A549 (cell line): ENCODE results near the gene CFAP99. TPM values are rescaled to one million over a fixed set of nuclear protein-coding genes. Genes with fewer than 3 reads are reported as not detected.

Experiments
- ATAC-seq, 2 experiments: fragments of 200-7000 bp in 1 of 2; fragments of >200 bp in 1 of 2; cut with Nextera tagmentation in 1 of 2; cut with Tn5 transposase in 1 of 2; 3 replicates each; pipeline versions ENCODE4 v1.8.0 to v1.9.1; 2018 to 2020; ENCODE audit warnings: mild to moderate bottlenecking in 1 of 2, moderate library complexity in 1 of 2
- CTCF ChIA-PET: fragments of 300-600 bp; sonication (Branson Sonifier 250); formaldehyde crosslinking; extraction: SDS; loops from one replicate; lab custom pipeline; 2021; ENCODE audit warnings: antibody characterized with exemption, inconsistent platforms; lab: Yijun Ruan, JAX
- POLR2A ChIA-PET: fragments of 350-600 bp; formaldehyde crosslinking; extraction: SDS; loops from one replicate; lab custom pipeline; 2021; ENCODE audit warnings: antibody characterized with exemption, inconsistent platforms; lab: Yijun Ruan, JAX
- DNase-seq, 2 experiments: peaks; one replicate each; pipeline versions ENCODE4 v3.0.0 to v3.0.0-alpha.2; 2011 to 2016; ENCODE audit warnings: low read depth in 1 of 2, low spot score in 1 of 2
- FAIRE-seq: peaks from 2 replicates; lab custom pipeline; 2011; peaks lifted over from hg19 to GRCh38; lab: Jason Lieb, UNC
- H3K27ac ChIP-seq, 2 experiments: fragments of >200 bp; sonication (Bioruptor Twin); formaldehyde crosslinking; 3 replicates each; pipeline ENCODE4 v1.5.1; 2016 to 2017
- H3K4me1 ChIP-seq: fragments of >200 bp; sonication (Bioruptor Twin); formaldehyde crosslinking; 3 replicates; pipeline ENCODE4 v1.6.1; 2016
- H3K4me2 ChIP-seq: fragments of >200 bp; sonication (Bioruptor Twin); formaldehyde crosslinking; 3 replicates; pipeline ENCODE4 v1.6.1; 2016
- H3K4me3 ChIP-seq: fragments of >200 bp; sonication (Bioruptor Twin); formaldehyde crosslinking; 3 replicates; pipeline ENCODE4 v1.5.1; 2016
- H3K9me3 ChIP-seq: fragments of >200 bp; sonication (Bioruptor Twin); formaldehyde crosslinking; 3 replicates; pipeline ENCODE4 v1.6.1; 2016
- BCL3 ChIP-seq: fragments of >200 bp; sonication (Bioruptor Twin); formaldehyde crosslinking; IDR thresholded peaks from 3 replicates; pipeline ENCODE4 v1.6.1; 2016
- ELK1 ChIP-seq: fragments of 150-350 bp; IDR thresholded peaks from 2 replicates; pipeline ENCODE4 v1.6.1; 2014; ENCODE audit warnings: low read depth, mild to moderate bottlenecking, low read length
- EP300 ChIP-seq, 2 experiments: fragments of >200 bp; sonication (Bioruptor Twin); formaldehyde crosslinking; IDR thresholded peaks; 2 replicates in 1 of 2; 3 replicates in 1 of 2; pipeline ENCODE4 v1.6.1; 2016 to 2017
- ESRRA ChIP-seq: fragments of 150-350 bp; IDR thresholded peaks from 2 replicates; pipeline ENCODE4 v1.6.1; 2014; ENCODE audit warnings: mild to moderate bottlenecking, low read length, borderline replicate concordance
- FOSL2 ChIP-seq, 2 experiments: fragments of 450-650 bp in 1 of 2; fragments of >200 bp in 1 of 2; sonication (Bioruptor Twin) in 1 of 2; formaldehyde crosslinking; IDR thresholded peaks; 2 replicates each; pipeline versions ENCODE4 v1.5.0 to v1.6.1; 2016 to 2020; ENCODE audit warnings: mild to moderate bottlenecking in 1 of 2, moderate library complexity in 1 of 2
- GATA3 ChIP-seq: IDR thresholded peaks from 2 replicates; pipeline ENCODE4 v1.6.1; 2012; ENCODE audit warnings: borderline replicate concordance
- HEYL ChIP-seq: fragments of 250-450 bp; sonication (Bioruptor Pico); IDR thresholded peaks from 2 replicates; pipeline ENCODE4 v1.8.0; 2021; ENCODE audit warnings: mild to moderate bottlenecking, moderate library complexity
- KDM1A ChIP-seq: fragments of 200-600 bp; sonication (generic); IDR thresholded peaks from 2 replicates; pipeline ENCODE4 v1.6.1; 2016; ENCODE audit warnings: low read depth, mild to moderate bottlenecking
- POLR2A ChIP-seq: IDR thresholded peaks from 2 replicates; pipeline ENCODE4 v1.6.1; 2012; ENCODE audit warnings: mild to moderate bottlenecking, low read length
- POLR2AphosphoS2 ChIP-seq: conservative IDR thresholded peaks from 2 replicates; pipeline ENCODE4 v1.6.1; 2012; ENCODE audit warnings: low read length, improper control_type of control experiment, inconsistent platforms
- RARB ChIP-seq: fragments of 250-450 bp; sonication (Bioruptor Pico); IDR thresholded peaks from 2 replicates; pipeline ENCODE4 v1.8.0; 2021; ENCODE audit warnings: mild to moderate bottlenecking, moderate library complexity
- REST ChIP-seq: fragments of 200-600 bp; sonication (generic); IDR thresholded peaks from 2 replicates; pipeline ENCODE4 v1.6.1; 2016; ENCODE audit warnings: antibody characterized with exemption, mild to moderate bottlenecking, moderate library complexity
- RNF2 ChIP-seq: fragments of 200-600 bp; sonication (generic); IDR thresholded peaks from 2 replicates; pipeline ENCODE4 v1.6.1; 2016; ENCODE audit warnings: low read depth, mild to moderate bottlenecking, antibody characterized with exemption, moderate library complexity, borderline replicate concordance
- SMC3 ChIP-seq: fragments of >200 bp; sonication (Bioruptor Twin); formaldehyde crosslinking; IDR thresholded peaks from 3 replicates; pipeline ENCODE4 v1.6.1; 2018; ENCODE audit warnings: inconsistent platforms
- ZC3H11A ChIP-seq: fragments of 450-650 bp; IDR thresholded peaks from 2 replicates; pipeline ENCODE4 v1.6.1; 2014; ENCODE audit warnings: antibody characterized with exemption, mild to moderate bottlenecking
- WGBS: methylation state at CpG from one replicate; pipeline ENCODE4 v1.1.6; 2017; ENCODE audit errors: missing lambda C conversion rate; 5-methylcytosine and 5-hydroxymethylcytosine counted together
- polyA plus RNA-seq, 4 experiments: library from polyadenylated mRNA; depleted of rRNA in 3 of 4; stranded (reverse); fragments of >200 nt; fragmentation: RNase III in 1 of 4; extraction: RNeasy Plus Mini Kit Qiagen cat#74134 plus additional on column Dnase treatment in 1 of 4; gene quantifications; 2 replicates in 3 of 4; 3 replicates in 1 of 4; pipeline ENCODE4 v1.2.3, GENCODE V29; 2011 to 2017

Gene CFAP99
- polyA plus RNA-seq, 2 of the 4 experiments (the other 2 are of a cell fraction): 0.09 TPM; not detected in 1

GRCh38 chr4:2417226-2417764 lies 1.5 kb upstream of the CFAP99 start (continued):
- no peak for TF ChIP-seq REST
- TF ChIP-seq, all 56 proteins: peak for 0

GRCh38 chr4:2417765-2418649 lies 748 bp upstream of the CFAP99 start, which contains the start of gene ZFYVE28:
TSS of gene ZFYVE28 (minus strand) at chr4:2418645. CDS start at chr4:2418323, 322 bp downstream.
- peak within 1 kb of the TSS; percentile 75 for H3K4me2 ChIP-seq
- POLR2A ChIA-PET: no interaction called here
- H3K9me3 ChIP-seq: no peaks in the 10 kb centered on the region
- H3K27ac ChIP-seq: peak within 1 kb of the TSS; percentile 57 to 85; a peak in 5 of 6 replicates
- CTCF ChIA-PET: interaction anchor here (1.3 kb wide), 1 partner anchor 14 kb away, joined by 5 read pairs; no protein-coding TSS in a partner anchor
- peaks cover 18% of the 10 kb centered on the region for H3K4me1 ChIP-seq
- peak within 1 kb of the TSS; percentile 74 for H3K4me3 ChIP-seq
- no peak for FAIRE-seq
- 4% methylated on average over 32 of the region's 90 CpGs for WGBS
- peak; percentile 22 to 55 for DNase-seq
- peak; percentile 3 to 57; a peak in 4 of 6 replicates for ATAC-seq
- peak; percentile 39; the same call in 1 of the 2 replicates for TF ChIP-seq POLR2A
- no peak for TF ChIP-seq SMC3
- TF ChIP-seq GATA3: no peak

DNA sequence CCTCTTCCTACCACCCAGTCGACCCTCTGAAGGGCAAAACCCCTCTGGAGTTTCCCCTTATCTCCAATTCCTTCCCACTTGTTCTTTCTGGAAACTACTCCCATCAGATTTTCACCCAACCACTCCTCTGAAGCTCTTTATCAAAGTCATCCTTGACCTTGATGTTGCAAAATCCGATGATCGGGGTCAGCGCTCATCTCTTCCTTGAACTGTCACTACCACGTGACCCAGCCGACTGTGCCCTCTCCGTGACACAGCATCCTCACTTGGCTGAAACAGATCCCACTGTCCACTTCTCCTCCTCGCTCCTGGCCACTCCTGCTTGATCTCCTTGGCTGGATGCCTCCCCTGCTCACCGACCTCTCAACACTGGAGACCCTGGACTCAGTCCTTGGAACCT lies 1.1 kb downstream of the CFAP99 start:
- no peak overlapping the region for H3K4me3 ChIP-seq
- POLR2A ChIA-PET: no interaction called here
- 59% methylated on average over 9 of the region's 9 CpGs for WGBS
- no peak for ATAC-seq
- TF ChIP-seq ELK1 (no peak), ZC3H11A (no peak), FOSL2 (IDR thresholded peaks at IDR 0.05) (no peak), FOSL2 (CRISPR knock-in tag; IDR thresholded peaks at IDR 0.05) (no peak), ESRRA (no peak), HEYL (CRISPR knock-in tag) (no peak), RARB (CRISPR knock-in tag) (no peak), BCL3 (no peak), EP300 (IDR thresholded peaks at IDR 0.05) (no peak), KDM1A (no peak), RNF2 (no peak), REST (no peak), POLR2AphosphoS2 (no peak)
- TF ChIP-seq, all 56 proteins: peak for 0
- DNase-seq (no peak), FAIRE-seq (no peak)
- Histone ChIP-seq H3K4me2 (no peak overlapping the region), H3K9me3 (no peaks in the 10 kb centered on the region), H3K4me1 (peaks cover 5% of the 10 kb centered on the region; the same call in 2 of the 3 replicates), H3K27ac (no peak overlapping the region)
- CTCF ChIA-PET: interaction anchor here (1.1 to 1.3 kb wide), 3 partner anchors 12 to 45 kb away, joined by 3 to 5 read pairs (median 3); no protein-coding TSS in a partner anchor
